ENCODE measurements around the gene ZNF804A. TPM values are rescaled to one million over a fixed set of nuclear protein-coding genes. Genes with fewer than 3 reads are reported as not detected.

Gene ZNF804A
- total RNA-seq, 1 donor from 2014 or later = not detected

GRCh38 chr2:184779777-184780176, 181.4 kb downstream of the ZNF804A start:
- Histone ChIP-seq H3K79me2 (ENCODE audit: low read depth) (no peaks in the 10 kb centered on the region), H3K4me1 (no peaks in the 10 kb centered on the region), H4K20me1 (ENCODE audit: low read depth) (no peaks in the 10 kb centered on the region), H2AFZ (replicated peaks) (no peak overlapping the region), H3K4me2 (no peak overlapping the region), H3K9ac (no peak overlapping the region), H3K36me3 (no peaks in the 10 kb centered on the region), H3K27me3 (no peaks in the 10 kb centered on the region), H3K9me3 (ENCODE audit: low read depth) (no peaks in the 10 kb centered on the region), H3K4me3 (no peak overlapping the region), H3F3A (ENCODE audit: low read depth) (no peaks in the 10 kb centered on the region), H3K27ac (no peak overlapping the region)
- Mint-ChIP-seq H3K27ac (no peak overlapping the region), H3K36me3 (no peaks in the 10 kb centered on the region), H3K9me3 (no peaks in the 10 kb centered on the region), H3K27me3 (ENCODE audit: insufficient read depth, low read depth) (no peaks in the 10 kb centered on the region), H3K4me3 (no peak overlapping the region), H3K4me1 (no peaks in the 10 kb centered on the region)
- no peak for TF ChIP-seq CTCF (IDR thresholded peaks at IDR 0.05)
- TF ChIP-seq EZH2 (IDR thresholded peaks at IDR 0.05) = no peak
- no peak for TF ChIP-seq EZH2phosphoT487 (IDR thresholded peaks at IDR 0.05)
- no peak for DNase-seq (ENCODE audit: low spot score)

DNA sequence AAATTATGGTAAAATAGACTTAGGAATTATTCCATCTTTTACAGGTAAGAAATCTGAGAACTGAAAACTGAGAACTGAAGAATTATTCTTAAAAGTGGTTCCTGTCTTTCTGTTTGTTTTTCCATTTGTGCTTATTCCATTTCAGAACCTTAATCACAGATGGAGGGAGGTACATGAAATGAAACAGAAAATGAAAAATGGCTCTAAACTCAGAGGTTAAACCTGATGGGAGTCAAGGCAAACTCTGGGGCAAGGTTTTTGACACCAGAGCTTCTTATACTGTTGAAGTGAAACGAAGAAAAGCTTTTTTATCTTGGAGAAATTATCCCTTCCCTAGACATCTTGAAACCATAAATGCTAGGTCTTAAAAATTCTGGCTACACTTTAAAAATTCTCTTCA, 182.1 kb downstream of the ZNF804A start:
- H3K4me3 ChIP-seq = no peak overlapping the region
- DNase-seq (ENCODE audit: low spot score) = no peak
- Mint-ChIP-seq H3K4me1 (no peaks in the 10 kb centered on the region), H3K4me3 (no peak overlapping the region), H3K36me3 (no peaks in the 10 kb centered on the region), H3K9me3 (no peaks in the 10 kb centered on the region), H3K27me3 (ENCODE audit: insufficient read depth, low read depth) (no peaks in the 10 kb centered on the region), H3K27ac (no peak overlapping the region)
- H2AFZ ChIP-seq (replicated peaks) = no peak overlapping the region
- no peaks in the 10 kb centered on the region for H3K4me1 ChIP-seq
- H3K36me3 ChIP-seq = no peaks in the 10 kb centered on the region
- no peak for TF ChIP-seq CTCF (IDR thresholded peaks at IDR 0.05)
- no peak for TF ChIP-seq EZH2phosphoT487 (IDR thresholded peaks at IDR 0.05)
- TF ChIP-seq EZH2 (IDR thresholded peaks at IDR 0.05) = no peak
- H3K9ac ChIP-seq = no peak overlapping the region
- no peaks in the 10 kb centered on the region for H4K20me1 ChIP-seq (ENCODE audit: low read depth)
- H3K79me2 ChIP-seq (ENCODE audit: low read depth) = no peaks in the 10 kb centered on the region
- H3K27ac ChIP-seq = no peak overlapping the region
- no peaks in the 10 kb centered on the region for H3K9me3 ChIP-seq (ENCODE audit: low read depth)
- no peaks in the 10 kb centered on the region for H3K27me3 ChIP-seq
- no peaks in the 10 kb centered on the region for H3F3A ChIP-seq (ENCODE audit: low read depth)
- no peak overlapping the region for H3K4me2 ChIP-seq

DNA sequence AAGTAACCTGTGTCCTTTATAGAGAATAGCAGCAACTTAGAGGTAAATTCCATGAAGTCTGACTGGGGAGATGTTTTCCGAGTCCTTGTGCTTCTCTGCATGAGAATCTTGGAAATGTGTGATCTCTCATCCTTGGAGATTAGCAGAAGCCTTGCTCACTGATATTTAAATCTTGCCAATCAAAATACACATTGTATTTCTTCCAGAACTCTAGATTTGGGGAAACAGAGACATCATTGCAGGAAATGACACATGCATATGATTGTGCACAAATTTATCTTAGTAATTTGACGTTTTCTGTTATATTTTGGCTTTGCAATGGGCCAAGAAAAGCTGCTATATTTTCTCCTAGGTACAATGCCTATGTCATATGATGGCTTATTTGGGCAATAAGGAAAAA, 182.6 kb downstream of the ZNF804A start:
- H3K4me2 ChIP-seq = no peak overlapping the region
- H3K4me3 ChIP-seq = no peak overlapping the region
- no peaks in the 10 kb centered on the region for H3F3A ChIP-seq (ENCODE audit: low read depth)
- no peak for TF ChIP-seq EZH2 (IDR thresholded peaks at IDR 0.05)
- no peak for TF ChIP-seq CTCF (IDR thresholded peaks at IDR 0.05)
- TF ChIP-seq EZH2phosphoT487 (IDR thresholded peaks at IDR 0.05) = no peak
- H3K4me1 ChIP-seq = no peaks in the 10 kb centered on the region
- Mint-ChIP-seq H3K36me3 (no peaks in the 10 kb centered on the region), H3K27ac (no peak overlapping the region), H3K27me3 (ENCODE audit: insufficient read depth, low read depth) (no peaks in the 10 kb centered on the region), H3K9me3 (no peaks in the 10 kb centered on the region), H3K4me1 (no peaks in the 10 kb centered on the region), H3K4me3 (no peak overlapping the region)
- H4K20me1 ChIP-seq (ENCODE audit: low read depth) = no peaks in the 10 kb centered on the region
- no peaks in the 10 kb centered on the region for H3K36me3 ChIP-seq
- no peak overlapping the region for H3K27ac ChIP-seq
- H3K27me3 ChIP-seq = no peaks in the 10 kb centered on the region
- no peak overlapping the region for H3K9ac ChIP-seq
- H3K79me2 ChIP-seq (ENCODE audit: low read depth) = no peaks in the 10 kb centered on the region
- no peak overlapping the region for H2AFZ ChIP-seq (replicated peaks)
- no peaks in the 10 kb centered on the region for H3K9me3 ChIP-seq (ENCODE audit: low read depth)
- DNase-seq (ENCODE audit: low spot score) = no peak

GRCh38 chr2:184783576-184783975, 185.2 kb downstream of the ZNF804A start:
- Histone ChIP-seq H4K20me1 (ENCODE audit: low read depth) (no peaks in the 10 kb centered on the region), H3K27me3 (no peaks in the 10 kb centered on the region), H3F3A (ENCODE audit: low read depth) (no peaks in the 10 kb centered on the region), H3K9ac (no peak overlapping the region), H3K27ac (no peak overlapping the region), H3K4me2 (no peak overlapping the region), H3K4me3 (no peak overlapping the region), H3K9me3 (ENCODE audit: low read depth) (no peaks in the 10 kb centered on the region), H3K79me2 (ENCODE audit: low read depth) (no peaks in the 10 kb centered on the region), H3K4me1 (no peaks in the 10 kb centered on the region), H3K36me3 (no peaks in the 10 kb centered on the region), H2AFZ (replicated peaks) (no peak overlapping the region)
- no peak for DNase-seq (ENCODE audit: low spot score)
- no peak overlapping the region for H3K4me3 Mint-ChIP-seq
- no peak overlapping the region for H3K27ac Mint-ChIP-seq
- TF ChIP-seq EZH2phosphoT487 (IDR thresholded peaks at IDR 0.05) (no peak), EZH2 (IDR thresholded peaks at IDR 0.05) (no peak), CTCF (IDR thresholded peaks at IDR 0.05) (no peak)
- H3K9me3 Mint-ChIP-seq = no peaks in the 10 kb centered on the region
- H3K4me1 Mint-ChIP-seq = no peaks in the 10 kb centered on the region
- H3K27me3 Mint-ChIP-seq (ENCODE audit: insufficient read depth, low read depth) = no peaks in the 10 kb centered on the region
- H3K36me3 Mint-ChIP-seq = no peaks in the 10 kb centered on the region

All from neural progenitor cell (in vitro differentiated cells).